CD14-positive monocyte (primary cell): ENCODE data around the gene KIF25. TPM values are rescaled to one million over a fixed set of nuclear protein-coding genes. Genes with fewer than 3 reads are reported as not detected.

Source experiments
- DNase-seq, 3 donors: peaks; one replicate each; pipeline ENCODE4 v3.0.0-alpha.2; 2011 to 2022
- H2AFZ ChIP-seq: 2 replicates; pipeline ENCODE4 v1.6.0; 2012; ENCODE audit warnings: mild to moderate bottlenecking, low read depth, low read length, inconsistent platforms; ENCODE audit not compliant: insufficient read depth, poor library complexity, severe bottlenecking
- H3K27ac ChIP-seq, 2 donors: 1 replicate in 1 of 2; 2 replicates in 1 of 2; pipeline ENCODE4 v1.5.1; 2012 to 2013; ENCODE audit warnings: low read length in 2 of 2, control low read depth in 1 of 2, inconsistent platforms in 1 of 2, low read depth in 1 of 2, mild to moderate bottlenecking in 1 of 2
- H3K27me3 ChIP-seq, 2 donors: one replicate each; pipeline versions ENCODE4 v1.6.0 to v1.6.1; 2011 to 2013; ENCODE audit warnings: low read length in 2 of 2; ENCODE audit not compliant: control insufficient read depth in 2 of 2, insufficient read depth in 2 of 2
- H3K36me3 ChIP-seq, 2 donors: replicated peaks in 1 of 2; 1 replicate in 1 of 2; 2 replicates in 1 of 2; pipeline versions ENCODE4 v1.5.1 to v1.6.1; 2012 to 2013; ENCODE audit warnings: low read length in 2 of 2, control low read depth in 1 of 2, inconsistent platforms in 1 of 2, mild to moderate bottlenecking in 1 of 2; ENCODE audit not compliant: insufficient read depth in 2 of 2, control insufficient read depth in 1 of 2
- H3K4me1 ChIP-seq, 2 donors: 1 replicate in 1 of 2; 2 replicates in 1 of 2; pipeline versions ENCODE4 v1.5.1 to v1.6.1; 2012 to 2013; ENCODE audit warnings: low read length in 2 of 2, control low read depth in 1 of 2, inconsistent platforms in 1 of 2, mild to moderate bottlenecking in 1 of 2, moderate library complexity in 1 of 2; ENCODE audit not compliant: insufficient read depth in 2 of 2, control insufficient read depth in 1 of 2
- H3K4me2 ChIP-seq: replicated peaks from 2 replicates; pipeline ENCODE3; 2012; ENCODE audit warnings: low read length, moderate library complexity, mild to moderate bottlenecking; ENCODE audit not compliant: poor library complexity, severe bottlenecking; ENCODE audit errors: extremely low read depth
- H3K4me3 ChIP-seq, 3 experiments: fragments of 200-600 bp in 1 of 3; sonication (generic) in 1 of 3; replicated peaks in 1 of 3; 1 replicate in 2 of 3; 2 replicates in 1 of 3; pipeline ENCODE4 v1.5.1; 2011 to 2013; ENCODE audit warnings: low read length in 3 of 3, mild to moderate bottlenecking in 3 of 3, control low read depth in 2 of 3, low read depth in 2 of 3, inconsistent platforms in 1 of 3, moderate library complexity in 1 of 3
- H3K79me2 ChIP-seq: 2 replicates; pipeline ENCODE4 v1.6.0; 2012; ENCODE audit warnings: mild to moderate bottlenecking, control low read depth, inconsistent platforms, low read length, moderate library complexity; ENCODE audit not compliant: insufficient read depth
- H3K9ac ChIP-seq: 2 replicates; pipeline ENCODE4 v1.6.0; 2017; ENCODE audit warnings: low read length, mild to moderate bottlenecking; ENCODE audit not compliant: insufficient read depth, poor library complexity, severe bottlenecking
- H3K9me3 ChIP-seq, 2 donors: replicated peaks in 1 of 2; 1 replicate in 1 of 2; 2 replicates in 1 of 2; pipeline versions ENCODE4 v1.5.1 to v1.6.1; 2012 to 2013; ENCODE audit warnings: low read length in 2 of 2, control low read depth in 1 of 2; ENCODE audit not compliant: control insufficient read depth in 1 of 2, insufficient read depth in 1 of 2
- H4K20me1 ChIP-seq: 2 replicates; pipeline ENCODE4 v1.6.0; 2012; ENCODE audit warnings: mild to moderate bottlenecking, low read length, control low read depth, moderate library complexity; ENCODE audit not compliant: insufficient read depth
- H3K27ac Mint-ChIP-seq, 7 donors: one replicate each; pipeline ENCODE4 v1.8.0; 2020; ENCODE audit warnings: mild to moderate bottlenecking in 7 of 7, mixed read lengths in 7 of 7, moderate library complexity in 6 of 7, inconsistent platforms in 2 of 7
- H3K27me3 Mint-ChIP-seq, 3 donors: one replicate each; pipeline ENCODE4 v1.8.0; 2021 to 2022; ENCODE audit warnings: low read depth in 3 of 3, mild to moderate bottlenecking in 3 of 3, mixed read lengths in 3 of 3, moderate library complexity in 3 of 3, inconsistent platforms in 1 of 3
- H3K36me3 Mint-ChIP-seq, 2 donors: one replicate each; pipeline ENCODE4 v1.8.0; 2020; ENCODE audit warnings: mixed read lengths in 2 of 2, inconsistent platforms in 1 of 2, mild to moderate bottlenecking in 1 of 2
- H3K4me1 Mint-ChIP-seq: one replicate; pipeline ENCODE4 v1.8.0; 2020; ENCODE audit warnings: mild to moderate bottlenecking, mixed read lengths
- H3K4me3 Mint-ChIP-seq, 2 donors: one replicate each; pipeline ENCODE4 v1.8.0; 2020; ENCODE audit warnings: mild to moderate bottlenecking in 2 of 2, mixed read lengths in 2 of 2, moderate library complexity in 1 of 2
- H3K9me3 Mint-ChIP-seq, 7 donors: one replicate each; pipeline ENCODE4 v1.8.0; 2020 to 2022; ENCODE audit warnings: mixed read lengths in 7 of 7, mild to moderate bottlenecking in 6 of 7, moderate library complexity in 6 of 7, inconsistent platforms in 2 of 7
- WGBS: methylation state at CpG from one replicate; pipeline ENCODE4 v1.1.5; 2013; ENCODE audit warnings: missing lambda C conversion rate; ENCODE audit not compliant: insufficient coverage; 5-methylcytosine and 5-hydroxymethylcytosine counted together
- intact Hi-C, 2 donors: fragments of 100-400 bp; cut with micrococcal nuclease; formaldehyde crosslinking; loops; one replicate each; pipeline versions ENCODE4 v1.15.0 to v1.15.1; 2023
- polyA plus RNA-seq, 3 donors: library from polyadenylated mRNA; depleted of rRNA in 1 of 3; unstranded in 2 of 3; stranded (reverse) in 1 of 3; fragments of 300-500 nt in 2 of 3; fragments of >200 nt in 1 of 3; fragmentation: Illumina TruSeq in 2 of 3; gene quantifications; 1 replicate in 2 of 3; 2 replicates in 1 of 3; pipeline ENCODE4 v1.2.3, GENCODE V29; 2012 to 2021
- TF ChIP-seq, protein P1 (sequence below): fragments of 200-600 bp; IDR thresholded peaks from one replicate; pipeline ENCODE4 v1.8.0; 2022; ENCODE audit warnings: antibody characterized with exemption, mild to moderate bottlenecking

The KIF25 gene
- polyA plus RNA-seq, 3 donors, result not detected

DNA sequence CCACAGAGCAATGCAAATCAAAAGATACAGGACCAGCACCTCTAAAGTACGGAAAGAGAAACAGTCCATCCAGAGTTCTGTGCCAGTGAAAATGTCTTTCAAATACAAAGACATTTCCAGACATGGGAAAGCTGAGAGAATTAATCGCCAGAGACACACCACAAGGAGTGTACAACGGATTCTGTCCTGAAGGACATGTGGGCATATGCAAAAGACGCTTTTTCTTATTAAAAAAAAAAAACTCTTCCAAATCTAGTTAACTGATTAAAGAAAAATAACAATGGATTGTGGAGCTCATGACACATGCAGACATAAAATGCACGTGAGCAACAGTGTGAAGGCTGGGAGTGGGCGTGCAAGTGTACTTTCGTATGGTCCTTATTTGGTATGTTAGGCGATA is 22.8 kb downstream of the KIF25 start:
- Histone ChIP-seq H3K36me3 (no peaks in the 10 kb centered on the region), H3K27ac (no peak overlapping the region), H4K20me1 (no peaks in the 10 kb centered on the region), H3K79me2 (no peaks in the 10 kb centered on the region), H3K4me1 (no peaks in the 10 kb centered on the region), H2AFZ (no peak overlapping the region), H3K9me3 (peaks cover 9 to 27% of the 10 kb centered on the region in 2 donors), H3K27me3 (no peaks in the 10 kb centered on the region), H3K4me3 (no peak overlapping the region), H3K9ac (no peak overlapping the region), H3K4me2 (no peak overlapping the region)
- Mint-ChIP-seq H3K4me3 (no peak overlapping the region), H3K27ac (no peak overlapping the region), H3K9me3 (peaks cover 7 to 35% (median 21%) of the 10 kb centered on the region in 7 donors), H3K36me3 (no peaks in the 10 kb centered on the region), H3K27me3 (peaks cover 0 to 4% (median 3%) of the 10 kb centered on the region in 3 donors), H3K4me1 (no peaks in the 10 kb centered on the region)
- intact Hi-C loops, result no loop called here
- DNase-seq, result no peak
- TF ChIP-seq, protein P1, sequence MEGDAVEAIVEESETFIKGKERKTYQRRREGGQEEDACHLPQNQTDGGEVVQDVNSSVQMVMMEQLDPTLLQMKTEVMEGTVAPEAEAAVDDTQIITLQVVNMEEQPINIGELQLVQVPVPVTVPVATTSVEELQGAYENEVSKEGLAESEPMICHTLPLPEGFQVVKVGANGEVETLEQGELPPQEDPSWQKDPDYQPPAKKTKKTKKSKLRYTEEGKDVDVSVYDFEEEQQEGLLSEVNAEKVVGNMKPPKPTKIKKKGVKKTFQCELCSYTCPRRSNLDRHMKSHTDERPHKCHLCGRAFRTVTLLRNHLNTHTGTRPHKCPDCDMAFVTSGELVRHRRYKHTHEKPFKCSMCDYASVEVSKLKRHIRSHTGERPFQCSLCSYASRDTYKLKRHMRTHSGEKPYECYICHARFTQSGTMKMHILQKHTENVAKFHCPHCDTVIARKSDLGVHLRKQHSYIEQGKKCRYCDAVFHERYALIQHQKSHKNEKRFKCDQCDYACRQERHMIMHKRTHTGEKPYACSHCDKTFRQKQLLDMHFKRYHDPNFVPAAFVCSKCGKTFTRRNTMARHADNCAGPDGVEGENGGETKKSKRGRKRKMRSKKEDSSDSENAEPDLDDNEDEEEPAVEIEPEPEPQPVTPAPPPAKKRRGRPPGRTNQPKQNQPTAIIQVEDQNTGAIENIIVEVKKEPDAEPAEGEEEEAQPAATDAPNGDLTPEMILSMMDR, result no peak
- WGBS, result 100% methylated on average over 3 of the region's 8 CpGs

DNA sequence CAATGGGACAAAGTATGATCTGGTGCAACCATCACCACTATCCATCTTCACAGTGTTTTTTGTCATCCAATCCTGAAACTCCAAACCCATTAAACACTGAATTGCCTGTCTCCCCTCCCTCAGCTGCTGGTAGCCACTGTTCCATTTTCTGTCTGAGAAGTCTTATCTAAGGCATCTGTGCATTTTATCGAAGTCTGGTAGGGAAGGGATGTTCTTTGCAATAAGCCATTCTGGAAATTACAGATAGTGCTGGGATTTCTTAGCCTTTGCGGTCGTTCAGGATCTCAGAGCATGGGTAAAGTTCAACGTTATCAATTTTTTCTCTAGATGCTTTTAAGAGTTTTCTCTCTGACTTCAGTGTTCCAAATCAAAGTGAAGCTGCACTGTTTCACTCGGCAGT is 24.1 kb downstream of the KIF25 start:
- TF ChIP-seq, protein P1, result no peak
- H3K27me3 Mint-ChIP-seq, result peaks cover 0 to 4% (median 4%) of the 10 kb centered on the region in 3 donors
- 88% methylated on average over 3 of the region's 5 CpGs for WGBS

More for the DNA sequence above, 24.1 kb downstream of the KIF25 start:
- no peak overlapping the region for H3K4me3 Mint-ChIP-seq
- no peaks in the 10 kb centered on the region for H4K20me1 ChIP-seq
- no peak overlapping the region for H3K4me2 ChIP-seq
- DNase-seq, result no peak
- H3K79me2 ChIP-seq, result no peaks in the 10 kb centered on the region
- no peak overlapping the region for H3K27ac Mint-ChIP-seq
- H3K27me3 ChIP-seq, result no peaks in the 10 kb centered on the region
- peaks cover 10 to 28% (median 15%) of the 10 kb centered on the region in 7 donors for H3K9me3 Mint-ChIP-seq
- no peak overlapping the region for H3K4me3 ChIP-seq
- H3K36me3 ChIP-seq, result no peaks in the 10 kb centered on the region
- H3K36me3 Mint-ChIP-seq, result no peaks in the 10 kb centered on the region
- no peaks in the 10 kb centered on the region for H3K4me1 ChIP-seq
- H3K4me1 Mint-ChIP-seq, result no peaks in the 10 kb centered on the region
- H2AFZ ChIP-seq, result no peak overlapping the region
- H3K9me3 ChIP-seq, result peaks cover 16 to 25% of the 10 kb centered on the region in 2 donors
- H3K9ac ChIP-seq, result no peak overlapping the region
- no peak overlapping the region for H3K27ac ChIP-seq
- intact Hi-C loops, result no loop called here
